Right lung (tissue), 5 donors: ENCODE results near the gene ZNF205. TPM values are rescaled to one million over a fixed set of nuclear protein-coding genes. Genes with fewer than 3 reads are reported as not detected.
A peak's percentile ranks its signal among the peaks of the same experiment; 100 is the strongest.

Source experiments
- DNase-seq, 2 donors: peaks; one replicate each; pipeline ENCODE4 v3.0.0-alpha.2; 2013
- polyA plus RNA-seq, 5 donors: library from polyadenylated mRNA; unstranded; fragments of 120-200 nt; gene quantifications; one replicate each; pipeline versions ENCODE4 v1.2.1 to v1.2.3, GENCODE V29; 2013; ENCODE audit warnings: inconsistent platforms in 1 of 5, low replicate concordance in 1 of 5; ENCODE audit not compliant: insufficient read length in 5 of 5, insufficient read depth in 1 of 5

Gene ZNF205
- polyA plus RNA-seq, 5 donors = 12.6 to 20.4 (median 14.8) TPM

- no peak for DNase-seq
Observed at GRCh38 chr16:3084491-3084890, 27.9 kb upstream of the ZNF205 start.

- DNase-seq = no peak
Observed at GRCh38 chr16:3084969-3085670, 27.3 kb upstream of the ZNF205 start.

GRCh38 chr16:3085868-3086595, 26.4 kb upstream of the ZNF205 start:
- no peak for DNase-seq

GRCh38 chr16:3086596-3087242, 25.7 kb upstream of the ZNF205 start:
- no peak for DNase-seq

- DNase-seq = no peak
Observed at GRCh38 chr16:3087243-3088235, 24.8 kb upstream of the ZNF205 start.

GRCh38 chr16:3088450-3088849, 23.9 kb upstream of the ZNF205 start:
- DNase-seq = no peak

GRCh38 chr16:3088925-3089716, 23.3 kb upstream of the ZNF205 start:
- DNase-seq = no peak

GRCh38 chr16:3089717-3090592, 22.4 kb upstream of the ZNF205 start:
- DNase-seq = no peak

- DNase-seq = no peak
Observed at GRCh38 chr16:3091551-3091950, 20.8 kb upstream of the ZNF205 start.

- DNase-seq = no peak
Observed at GRCh38 chr16:3092501-3092941, 19.9 kb upstream of the ZNF205 start.

GRCh38 chr16:3094289-3095027, 17.9 kb upstream of the ZNF205 start:
- no peak for DNase-seq

GRCh38 chr16:3095869-3096268, 16.5 kb upstream of the ZNF205 start:
- no peak for DNase-seq

- no peak for DNase-seq
Observed at GRCh38 chr16:3096362-3096761, 16.0 kb upstream of the ZNF205 start.

GRCh38 chr16:3097266-3097665, 15.1 kb upstream of the ZNF205 start:
- DNase-seq = no peak

- DNase-seq = no peak
Observed at GRCh38 chr16:3098459-3099394, 13.7 kb upstream of the ZNF205 start, which contains the start of gene ZSCAN10. TSS of gene ZSCAN10 (minus strand) at chr16:3099294. CDS start at chr16:3092937, 6,357 bp downstream.

- DNase-seq = no peak
Observed at GRCh38 chr16:3099395-3099731, 13.0 kb upstream of the ZNF205 start.

GRCh38 chr16:3099732-3100499, 12.5 kb upstream of the ZNF205 start:
- DNase-seq = peak; percentile 76
